Islet precursor cell (in vitro differentiated cells): Measurements from ENCODE around the gene EXOC3.

Experiments used
- DNase-seq: peaks from one replicate; pipeline ENCODE4 v3.0.0-alpha.2; 2018

Gene EXOC3

GRCh38 chr5:407801-408268, 35.1 kb upstream of the EXOC3 start:
- DNase-seq: no peak

- DNase-seq: no peak
Measured at GRCh38 chr5:410911-411517, 32.0 kb upstream of the EXOC3 start.

- no peak for DNase-seq
Measured at GRCh38 chr5:411728-412127, 31.2 kb upstream of the EXOC3 start.

- peak; percentile 94 for DNase-seq
Measured at GRCh38 chr5:414991-415927, 27.7 kb upstream of the EXOC3 start.

GRCh38 chr5:415928-416635, 26.9 kb upstream of the EXOC3 start:
- DNase-seq: no peak

- no peak for DNase-seq
Measured at GRCh38 chr5:416636-416960, 26.4 kb upstream of the EXOC3 start.

GRCh38 chr5:417301-418161, 25.4 kb upstream of the EXOC3 start:
- no peak for DNase-seq

- DNase-seq: no peak
Measured at GRCh38 chr5:418162-419121, 24.5 kb upstream of the EXOC3 start.

- no peak for DNase-seq
Measured at GRCh38 chr5:419970-420369, 23.0 kb upstream of the EXOC3 start.

GRCh38 chr5:420632-421286, 22.2 kb upstream of the EXOC3 start:
- DNase-seq: no peak

GRCh38 chr5:421287-421880, 21.6 kb upstream of the EXOC3 start:
- DNase-seq: peak; percentile 46

GRCh38 chr5:421901-422300, 21.1 kb upstream of the EXOC3 start:
- DNase-seq: peak; percentile 48

GRCh38 chr5:422323-423232, 20.4 kb upstream of the EXOC3 start:
- DNase-seq: peak; percentile 36

GRCh38 chr5:423233-423565, 19.8 kb upstream of the EXOC3 start:
- no peak for DNase-seq

GRCh38 chr5:423626-424261, 19.2 kb upstream of the EXOC3 start:
- DNase-seq: no peak

- peak; percentile 63 for DNase-seq
Measured at GRCh38 chr5:424301-425110, 18.5 kb upstream of the EXOC3 start.

GRCh38 chr5:425714-426113, 17.3 kb upstream of the EXOC3 start:
- DNase-seq: peak; percentile 34

- no peak for DNase-seq
Measured at GRCh38 chr5:426392-426976, 16.5 kb upstream of the EXOC3 start.
